ENCODE data around the gene FXYD7.
A peak's percentile ranks its signal among the peaks of the same experiment; 100 is the strongest.
"Not testable (repeated sequence)": the region's sequence is repeated elsewhere in the genome, so short reads cannot be mapped to it uniquely, and the experiment has no call there.

Gene FXYD7

GRCh38 chr19:35127871-35128270, 15.2 kb upstream of the FXYD7 start:
- no peak for DNase-seq (ENCODE audit: low read depth)

DNA sequence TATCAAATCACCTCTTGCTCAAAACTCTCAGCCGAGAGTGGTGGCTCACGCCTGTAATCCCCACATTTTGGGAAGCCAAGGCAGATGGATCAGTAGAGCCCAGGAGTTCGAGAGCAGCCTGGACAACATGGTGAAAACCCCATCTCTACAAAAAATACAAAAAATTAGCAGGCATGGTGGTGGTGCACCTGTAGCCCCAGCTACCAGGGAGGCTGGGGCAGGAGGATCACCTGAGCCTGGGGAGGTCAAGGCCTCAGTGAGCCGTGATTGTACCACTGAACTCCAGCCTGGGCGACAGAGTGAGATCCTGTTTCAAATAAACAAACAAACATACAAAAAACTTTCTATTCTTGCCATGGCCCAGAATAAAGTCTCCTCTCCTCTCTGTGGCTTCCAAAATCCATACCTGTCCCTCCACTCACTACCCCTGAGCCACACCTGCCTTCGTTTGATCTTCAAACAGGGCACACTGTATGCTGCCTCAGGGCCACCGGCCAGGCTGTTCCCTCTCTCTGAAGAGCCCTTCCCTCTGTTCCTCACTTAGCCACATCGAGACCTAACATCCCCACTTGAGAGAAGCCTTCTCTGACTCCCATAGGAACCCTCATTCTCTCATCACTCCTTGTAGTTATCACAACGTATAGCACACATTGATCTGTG, 14.5 kb upstream of the FXYD7 start:
- DNase-seq (ENCODE audit: low read depth), result no peak

DNA sequence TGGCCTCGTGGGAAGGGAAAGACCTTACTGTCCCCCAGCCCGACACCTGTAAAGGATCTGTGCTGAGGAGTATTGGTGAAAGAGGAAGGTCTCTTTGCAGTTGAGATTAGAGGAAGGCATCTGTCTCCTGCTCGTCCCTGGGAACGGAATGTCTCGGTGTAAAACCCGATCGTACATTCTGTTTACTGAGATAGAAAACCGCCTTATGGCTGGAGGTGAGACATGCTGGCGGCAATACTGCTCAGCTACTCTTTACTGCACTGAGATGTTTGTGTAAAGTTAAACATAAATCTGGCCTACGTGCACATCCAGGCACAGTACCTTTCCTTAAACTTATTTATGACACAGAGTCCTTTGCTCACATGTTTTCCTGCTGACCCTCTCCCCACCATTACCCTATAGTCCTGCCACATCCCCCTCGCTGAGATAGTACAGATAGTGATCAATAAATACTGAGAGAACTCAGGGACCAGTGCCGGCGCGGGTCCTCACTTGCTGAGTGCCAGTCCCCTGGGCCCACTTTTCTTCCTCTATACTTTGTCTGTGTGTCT, 13.3 kb upstream of the FXYD7 start:
- DNase-seq (ENCODE audit: low read depth), result not testable (repeated sequence)

- no peak for DNase-seq (ENCODE audit: low read depth)
These were observed 12.0 kb upstream of the FXYD7 start for GRCh38 chr19:35130761-35131720.

DNA sequence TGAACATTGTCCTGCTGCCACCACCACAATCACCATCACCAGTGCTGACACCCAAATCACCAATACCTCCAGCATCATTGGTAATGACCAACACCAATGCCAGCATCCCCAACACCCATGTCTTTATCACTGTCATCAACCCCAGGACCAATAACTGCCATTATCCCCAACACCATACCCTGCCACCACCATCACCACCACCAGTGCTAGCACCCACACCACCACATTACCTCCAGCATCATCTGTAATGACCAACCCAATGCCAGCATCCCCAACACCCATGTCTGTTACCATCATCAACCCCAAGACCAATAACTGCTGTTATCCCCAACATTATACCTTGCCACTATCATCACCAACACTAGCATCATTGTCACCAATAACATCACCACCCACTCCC, 10.8 kb upstream of the FXYD7 start:
- DNase-seq (ENCODE audit: low read depth), result no peak

DNA sequence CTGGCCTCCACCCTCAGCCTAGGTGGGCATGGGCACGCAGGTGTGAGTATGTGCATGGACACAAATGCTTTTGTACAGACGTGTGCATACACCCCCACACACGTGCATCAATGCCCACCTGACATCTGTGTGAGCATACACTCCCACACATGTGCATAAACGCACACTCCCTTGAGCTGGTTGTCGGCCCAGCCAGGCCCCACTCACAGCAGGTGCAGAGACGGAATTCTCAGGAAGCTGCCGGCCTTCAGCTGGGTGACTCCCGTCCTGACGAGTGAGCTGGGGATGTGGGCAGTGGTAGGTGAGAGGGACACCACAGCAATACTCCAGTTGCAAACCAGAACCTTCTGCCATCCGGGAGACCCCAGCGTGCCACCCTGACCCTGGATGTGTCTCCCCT, 9.2 kb upstream of the FXYD7 start:
- no peak for DNase-seq (ENCODE audit: low read depth)

DNA sequence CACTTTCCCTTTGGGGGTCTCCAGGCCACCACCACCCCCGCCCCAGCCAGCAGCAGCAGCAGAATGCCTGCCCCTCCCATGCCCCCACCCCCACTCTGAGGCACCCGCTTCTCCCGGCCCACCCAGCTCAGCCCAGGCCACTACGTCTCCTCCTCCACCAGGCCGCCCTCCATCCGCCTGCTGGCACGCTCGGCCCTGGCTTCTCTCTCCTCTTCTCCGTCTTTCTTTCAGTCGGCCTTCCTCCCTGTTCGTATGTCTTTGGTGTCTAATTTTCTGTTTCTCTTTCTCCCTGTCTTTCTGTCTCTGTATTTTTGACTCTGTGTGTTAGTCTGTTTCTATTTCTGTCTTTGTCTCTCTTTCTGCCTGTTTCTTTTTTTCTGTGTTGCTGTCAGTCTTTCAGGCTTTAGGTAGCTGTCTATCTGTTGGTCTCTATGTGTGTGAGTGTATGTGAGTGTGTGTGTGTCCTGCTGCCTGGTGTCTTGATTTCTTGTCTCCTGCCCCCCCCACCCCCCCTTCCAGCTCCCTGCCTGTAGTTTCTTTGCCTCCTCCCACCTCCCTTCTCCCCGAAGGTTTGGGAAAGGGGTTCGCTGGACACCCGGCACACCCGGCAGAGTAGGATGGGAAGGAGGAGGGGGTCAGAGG, 8.3 kb upstream of the FXYD7 start, which contains the start of gene LGI4:
Gene LGI4, minus strand, starts transcription at position 459 of the 642 bp plus-strand sequence. Its CDS starts 379 bp downstream, at position 80.
- no peak for DNase-seq (ENCODE audit: low read depth)

GRCh38 chr19:35135389-35135909, 7.6 kb upstream of the FXYD7 start:
- no peak for DNase-seq (ENCODE audit: low read depth)

DNA sequence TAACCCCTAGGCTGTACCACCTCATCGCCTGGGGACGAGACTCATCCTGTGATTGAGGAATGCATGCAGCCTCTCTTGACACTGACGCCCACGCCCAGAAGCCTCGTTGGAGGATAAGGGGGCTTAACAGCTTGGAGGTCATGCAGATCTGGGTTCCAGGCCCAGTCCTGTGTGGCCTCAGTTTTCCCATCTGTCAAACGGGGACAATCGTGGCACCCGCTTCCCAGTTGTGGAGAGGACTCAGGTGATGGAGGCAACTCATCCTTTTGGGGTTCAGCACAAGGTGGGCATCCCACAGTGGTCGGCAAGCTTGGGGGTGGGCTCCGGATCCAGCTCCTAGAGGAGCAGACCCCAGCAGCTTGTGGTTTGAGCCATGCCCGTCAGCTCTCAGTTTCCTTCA, 6.8 kb upstream of the FXYD7 start:
- no peak for DNase-seq (ENCODE audit: low read depth)

DNA sequence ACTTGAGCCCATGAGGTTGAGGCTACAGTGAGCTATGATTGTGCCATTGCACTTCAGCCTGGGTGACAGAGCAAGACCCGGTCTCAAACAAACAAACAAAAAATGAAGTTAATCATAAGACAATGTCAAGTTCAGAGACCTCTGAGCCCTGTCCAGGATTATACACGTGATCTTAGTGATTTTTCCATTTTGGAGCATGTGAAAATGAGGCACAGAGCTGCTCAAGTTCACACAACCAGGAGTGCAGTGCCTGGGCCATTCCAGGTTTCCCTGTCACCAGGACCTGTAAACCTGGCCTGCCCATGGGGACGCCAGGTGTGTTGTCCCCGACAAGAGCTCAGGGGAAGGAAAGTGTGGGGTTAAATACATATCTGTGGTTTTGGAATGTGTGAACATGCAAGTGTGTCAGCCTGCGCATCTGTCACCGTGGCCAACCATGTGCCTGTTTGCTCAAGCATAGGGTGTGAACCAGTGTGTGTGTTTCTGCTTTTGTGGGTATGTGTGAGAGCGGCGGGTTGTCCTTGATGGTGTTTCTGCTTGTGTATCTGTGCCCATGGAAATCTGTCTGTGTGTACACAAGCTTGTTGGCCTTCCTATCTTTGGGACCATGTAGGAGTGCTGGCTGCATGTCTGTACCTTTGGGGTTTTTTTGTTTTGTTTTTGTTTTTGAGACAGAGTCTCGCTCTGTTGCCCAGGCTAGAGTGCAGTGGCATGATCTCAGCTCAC, 5.9 kb upstream of the FXYD7 start:
- no peak for DNase-seq (ENCODE audit: low read depth)

DNA sequence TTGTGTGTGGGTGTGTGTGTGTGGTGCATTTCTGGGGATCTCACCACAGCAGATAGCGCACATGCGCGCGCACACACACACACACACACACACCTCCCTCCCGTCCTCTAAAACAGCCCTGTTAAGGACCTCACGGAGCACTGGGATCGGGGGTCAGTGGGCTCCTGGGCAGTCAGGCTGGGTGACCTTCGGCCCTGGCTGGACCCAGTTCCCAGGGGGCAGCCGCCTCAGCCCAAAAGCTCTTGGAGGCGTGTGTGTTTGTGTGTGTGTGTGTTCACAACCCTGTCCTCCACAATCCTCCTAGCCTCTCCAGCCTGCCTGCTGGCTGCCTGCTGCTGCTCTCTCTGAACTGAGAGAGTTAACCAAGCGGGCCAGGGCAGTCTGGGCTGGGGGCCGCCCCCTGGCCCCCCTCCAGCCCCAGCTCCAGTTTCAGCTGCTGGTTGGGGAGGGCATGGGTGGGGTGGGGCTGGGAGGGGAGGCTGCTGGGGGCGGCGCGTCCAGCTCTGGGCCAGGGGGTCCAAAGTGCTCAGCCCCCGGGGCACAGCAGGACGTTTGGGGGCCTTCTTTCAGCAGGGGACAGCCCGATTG, 4.7 kb upstream of the FXYD7 start, which contains the start of gene FXYD1:
Gene FXYD1, plus strand, starts transcription at position 520 of the 588 bp plus-strand sequence. CDS start 1,256 bp downstream, outside the sequence.
- no peak for DNase-seq (ENCODE audit: low read depth)

DNA sequence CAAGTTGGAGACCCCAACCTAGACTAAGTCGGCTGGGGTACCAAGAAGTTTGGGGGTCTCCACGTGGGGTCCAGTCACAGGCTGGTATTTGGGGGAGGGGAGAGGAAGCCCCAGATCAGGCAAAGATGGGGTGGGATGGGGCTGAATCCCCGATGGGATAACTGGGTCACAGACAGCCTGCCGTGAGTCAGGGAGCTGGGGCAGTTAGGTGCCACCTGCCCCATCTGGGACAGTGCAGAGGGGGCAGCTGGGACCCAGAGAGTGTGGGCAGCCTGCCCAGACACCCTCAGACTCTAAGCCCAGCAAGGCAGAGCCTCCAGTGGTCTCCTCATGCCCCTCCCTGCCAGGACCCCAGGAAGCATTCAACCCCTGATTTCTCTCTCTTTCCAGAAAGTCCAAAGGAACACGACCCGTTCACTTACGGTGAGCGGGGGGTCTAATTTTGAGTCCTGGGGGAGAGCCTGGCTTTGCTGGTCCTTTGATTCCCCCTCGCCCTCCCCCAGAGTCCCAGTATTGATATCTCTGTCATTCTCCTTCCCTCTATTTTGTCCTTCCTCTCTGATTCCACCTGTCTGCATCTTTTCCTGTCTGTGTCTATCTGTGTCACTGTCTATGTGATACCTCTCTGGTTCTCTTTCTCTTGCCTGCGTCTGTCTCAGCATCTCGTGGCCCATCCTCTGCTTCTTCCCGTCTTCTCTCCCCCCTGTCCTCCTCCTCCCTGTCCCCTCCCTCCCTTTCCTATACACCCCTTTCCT, 2.7 kb upstream of the FXYD7 start:
- no peak for DNase-seq (ENCODE audit: low read depth)

GRCh38 chr19:35140962-35141836, 1.9 kb upstream of the FXYD7 start:
- peak; percentile 92 for DNase-seq (ENCODE audit: low read depth)

DNA sequence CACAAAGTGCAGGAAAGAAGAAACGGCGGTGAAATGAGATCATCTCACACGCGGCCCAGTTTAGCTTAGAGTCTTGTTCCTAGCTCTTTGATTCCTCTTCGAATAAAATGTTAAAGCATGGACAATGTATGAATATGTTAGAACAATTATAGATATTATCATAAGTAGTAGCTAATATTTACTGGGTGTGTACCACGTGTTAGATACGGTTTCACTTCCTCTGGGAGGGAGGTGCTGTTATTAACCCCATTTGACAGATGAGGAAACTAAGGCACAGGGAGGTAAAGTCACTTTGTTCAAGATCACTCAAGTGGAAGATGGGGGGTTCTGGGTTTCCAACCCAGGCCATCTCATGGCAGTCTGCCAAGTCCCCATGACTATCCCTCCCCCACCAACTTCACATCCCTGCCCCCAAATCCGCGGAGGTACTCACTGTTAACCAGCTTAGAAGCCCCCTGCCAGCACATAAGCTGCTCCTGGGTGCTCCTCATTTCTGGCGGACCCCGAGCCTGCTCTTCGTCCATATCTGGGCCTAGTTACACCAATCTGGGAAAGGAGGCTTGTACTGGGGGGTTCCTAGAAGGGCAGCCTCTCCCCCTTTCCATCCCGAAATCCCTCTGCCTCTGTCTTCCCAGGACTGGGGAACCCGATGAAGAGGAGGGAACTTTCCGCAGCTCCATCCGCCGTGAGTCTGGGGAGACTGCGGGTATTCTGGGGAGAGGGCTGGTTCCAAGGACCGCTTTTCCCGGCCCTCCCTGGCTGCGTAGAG, 1.0 kb upstream of the FXYD7 start:
- DNase-seq (ENCODE audit: low read depth), result no peak

- peak; percentile 46 for DNase-seq (ENCODE audit: low read depth)
These were observed 337 bp upstream of the FXYD7 start for GRCh38 chr19:35142606-35143230.

DNA sequence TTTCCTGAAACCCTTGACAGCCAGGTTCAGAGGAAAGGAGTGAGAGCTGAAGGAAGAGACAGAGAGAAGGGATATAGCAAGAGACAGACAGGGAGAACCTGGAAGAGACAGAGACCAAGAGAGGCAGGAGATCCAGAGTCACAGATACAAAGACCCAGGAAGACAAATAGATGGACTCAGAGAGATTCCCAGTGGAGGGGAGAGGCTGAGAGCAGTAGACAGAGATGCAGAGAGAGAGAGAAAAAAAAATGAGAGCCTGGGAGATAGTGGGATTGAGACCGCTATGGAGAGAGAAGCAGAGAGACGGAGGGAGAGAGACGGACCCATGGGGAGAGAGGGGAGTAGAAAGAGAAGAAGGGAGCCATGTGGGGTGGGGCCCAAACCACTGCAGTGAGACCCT, 763 bp downstream of the FXYD7 start:
- DNase-seq (ENCODE audit: low read depth), result no peak

GRCh38 chr19:35144259-35144599, 1.2 kb downstream of the FXYD7 start:
- DNase-seq (ENCODE audit: low read depth), result no peak

Measured in T-helper 22 cell (primary cell).